ENCODE measurements around the gene AGBL4.

DNA sequence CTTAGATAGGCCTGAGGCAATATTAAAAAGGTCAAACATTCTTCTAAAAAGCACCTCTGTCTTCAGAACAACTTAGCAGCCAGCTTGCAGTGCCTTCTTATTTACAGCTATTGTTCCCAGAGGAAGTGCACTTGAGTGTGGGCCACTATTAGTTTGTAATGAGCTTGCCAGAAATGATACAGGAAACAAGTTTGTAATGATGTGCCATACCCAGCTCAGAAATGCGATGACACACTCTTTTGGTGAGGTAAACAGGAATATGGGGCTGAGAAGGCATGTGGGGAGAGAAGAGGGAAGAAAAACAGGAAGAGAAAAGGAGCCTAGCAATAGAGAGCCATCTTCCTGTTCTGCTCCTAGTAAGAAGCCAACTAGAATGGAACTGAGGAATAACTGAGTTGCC, 295.4 kb downstream of the AGBL4 start:
- TF ChIP-seq ZNF382 (CRISPR knock-in tag; IDR thresholded peaks at IDR 0.05; ENCODE audit: borderline replicate concordance) (no peak), KDM4B (CRISPR knock-in tag; IDR thresholded peaks at IDR 0.05) (no peak)
- TF ChIP-seq, protein P1, sequence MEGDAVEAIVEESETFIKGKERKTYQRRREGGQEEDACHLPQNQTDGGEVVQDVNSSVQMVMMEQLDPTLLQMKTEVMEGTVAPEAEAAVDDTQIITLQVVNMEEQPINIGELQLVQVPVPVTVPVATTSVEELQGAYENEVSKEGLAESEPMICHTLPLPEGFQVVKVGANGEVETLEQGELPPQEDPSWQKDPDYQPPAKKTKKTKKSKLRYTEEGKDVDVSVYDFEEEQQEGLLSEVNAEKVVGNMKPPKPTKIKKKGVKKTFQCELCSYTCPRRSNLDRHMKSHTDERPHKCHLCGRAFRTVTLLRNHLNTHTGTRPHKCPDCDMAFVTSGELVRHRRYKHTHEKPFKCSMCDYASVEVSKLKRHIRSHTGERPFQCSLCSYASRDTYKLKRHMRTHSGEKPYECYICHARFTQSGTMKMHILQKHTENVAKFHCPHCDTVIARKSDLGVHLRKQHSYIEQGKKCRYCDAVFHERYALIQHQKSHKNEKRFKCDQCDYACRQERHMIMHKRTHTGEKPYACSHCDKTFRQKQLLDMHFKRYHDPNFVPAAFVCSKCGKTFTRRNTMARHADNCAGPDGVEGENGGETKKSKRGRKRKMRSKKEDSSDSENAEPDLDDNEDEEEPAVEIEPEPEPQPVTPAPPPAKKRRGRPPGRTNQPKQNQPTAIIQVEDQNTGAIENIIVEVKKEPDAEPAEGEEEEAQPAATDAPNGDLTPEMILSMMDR (CRISPR knock-in tag; IDR thresholded peaks at IDR 0.05), result no peak
